PC-3 (cell line): Measurements from ENCODE around the gene ADM2.

Source experiments
- CTCF ChIP-seq: fragments of 300-600 bp; sonication (generic); conservative IDR thresholded peaks from 2 replicates; pipeline ENCODE4 v1.5.1; 2017; ENCODE audit warnings: antibody characterized with exemption, low read depth, mild to moderate bottlenecking, low read length
- EZH2 ChIP-seq: fragments of 300-600 bp; sonication (generic); IDR thresholded peaks from one replicate; pipeline ENCODE4 v1.6.1; 2017; ENCODE audit warnings: antibody characterized with exemption, mild to moderate bottlenecking, low read length; ENCODE audit not compliant: unreplicated experiment
- EZH2phosphoT487 ChIP-seq: fragments of 300-600 bp; sonication (generic); IDR thresholded peaks from 2 replicates; pipeline ENCODE4 v1.6.1; 2018; ENCODE audit warnings: mild to moderate bottlenecking, antibody characterized with exemption, low read length, borderline replicate concordance

DNA sequence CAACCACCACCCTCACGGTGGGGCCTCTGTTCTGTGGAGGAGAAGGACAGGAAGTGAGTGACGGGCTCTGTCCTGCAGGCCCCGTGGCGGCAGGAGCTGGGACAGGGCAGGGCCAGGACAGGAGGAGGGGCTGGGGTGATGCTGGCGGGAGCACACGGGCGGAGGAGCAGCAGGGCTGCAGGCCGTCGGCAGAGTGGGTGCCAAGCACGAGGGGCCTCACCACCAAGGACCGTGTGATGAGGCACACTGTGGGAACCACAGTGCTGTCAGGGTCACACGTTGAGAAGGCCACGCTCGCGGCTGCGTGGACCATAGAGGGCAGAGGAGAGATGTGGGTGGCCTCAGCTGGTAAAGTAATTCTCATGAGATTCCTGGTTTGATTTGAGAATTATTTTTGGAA lies 35.5 kb downstream of the ADM2 start:
- no peak for TF ChIP-seq CTCF
- no peak for TF ChIP-seq EZH2phosphoT487
- no peak for TF ChIP-seq EZH2
